Measurements from ENCODE around the gene ENPP5. TPM values are rescaled to one million over a fixed set of nuclear protein-coding genes. Genes with fewer than 3 reads are reported as not detected.

The ENPP5 gene
- total RNA-seq, 2 donors from 2014 or later: 9.0 to 12.9 TPM

GRCh38 chr6:46215777-46216176 is 45.0 kb upstream of the ENPP5 start:
- H3K27me3 ChIP-seq (ENCODE audit: control insufficient read depth, insufficient read depth, low read length, poor library complexity, severe bottlenecking): peaks cover 6% of the 10 kb centered on the region
- TF ChIP-seq CTCF (conservative IDR thresholded peaks at IDR 0.05): no peak
- no peak for DNase-seq
- H3K9ac ChIP-seq (ENCODE audit: extremely low read depth, low read length, poor library complexity, severe bottlenecking): no peak overlapping the region
- Mint-ChIP-seq H3K4me3 (no peak overlapping the region), H3K27me3 (ENCODE audit: insufficient read depth) (peaks cover 22% of the 10 kb centered on the region), H3K9me3 (no peaks in the 10 kb centered on the region), H3K36me3 (ENCODE audit: low read depth) (no peaks in the 10 kb centered on the region), H3K4me1 (no peaks in the 10 kb centered on the region), H3K27ac (no peak overlapping the region)
- WGBS, 2 experiments (ENCODE audit: insufficient coverage in 1 of 2, insufficient read length in 1 of 2): 89 to 92% methylated on average over 4 of the region's 4 CpGs
- no peak overlapping the region for H3K4me3 ChIP-seq (ENCODE audit: low read length)
- no peaks in the 10 kb centered on the region for H3K4me1 ChIP-seq (ENCODE audit: control insufficient read depth, insufficient read depth, low read length)
- no peaks in the 10 kb centered on the region for H3K9me3 ChIP-seq (ENCODE audit: control insufficient read depth, low read length)
- no peaks in the 10 kb centered on the region for H3K36me3 ChIP-seq (ENCODE audit: control insufficient read depth, insufficient read depth, low read length)
- no peak overlapping the region for H3K27ac ChIP-seq (ENCODE audit: low read depth, low read length)

- Histone ChIP-seq H3K4me3 (ENCODE audit: low read length) (no peak overlapping the region), H3K9ac (ENCODE audit: extremely low read depth, low read length, poor library complexity, severe bottlenecking) (no peak overlapping the region), H3K9me3 (ENCODE audit: control insufficient read depth, low read length) (no peaks in the 10 kb centered on the region), H3K27me3 (ENCODE audit: control insufficient read depth, insufficient read depth, low read length, poor library complexity, severe bottlenecking) (peaks cover 6% of the 10 kb centered on the region), H3K4me1 (ENCODE audit: control insufficient read depth, insufficient read depth, low read length) (no peaks in the 10 kb centered on the region), H3K36me3 (ENCODE audit: control insufficient read depth, insufficient read depth, low read length) (no peaks in the 10 kb centered on the region), H3K27ac (ENCODE audit: low read depth, low read length) (no peak overlapping the region)
- WGBS, 2 experiments (ENCODE audit: insufficient coverage in 1 of 2, insufficient read length in 1 of 2): 77 to 79% methylated on average over 6 of the region's 6 CpGs
- H3K4me3 Mint-ChIP-seq: no peak overlapping the region
- H3K4me1 Mint-ChIP-seq: no peaks in the 10 kb centered on the region
- DNase-seq: no peak
- H3K36me3 Mint-ChIP-seq (ENCODE audit: low read depth): no peaks in the 10 kb centered on the region
- no peak overlapping the region for H3K27ac Mint-ChIP-seq
- peaks cover 22% of the 10 kb centered on the region for H3K27me3 Mint-ChIP-seq (ENCODE audit: insufficient read depth)
- no peaks in the 10 kb centered on the region for H3K9me3 Mint-ChIP-seq
- TF ChIP-seq CTCF (conservative IDR thresholded peaks at IDR 0.05): no peak
These were observed 44.4 kb upstream of the ENPP5 start for GRCh38 chr6:46215213-46215612.

- WGBS, 2 experiments (ENCODE audit: insufficient coverage in 1 of 2, insufficient read length in 1 of 2): 96% methylated on average over 1 of the region's 1 CpG; no CpG with 5 or more reads in 1 of the 2 experiments
- H3K4me3 ChIP-seq (ENCODE audit: low read length): no peak overlapping the region
- no peak for DNase-seq
- peaks cover 28% of the 10 kb centered on the region for H3K27me3 ChIP-seq (ENCODE audit: control insufficient read depth, insufficient read depth, low read length, poor library complexity, severe bottlenecking)
- Mint-ChIP-seq H3K4me1 (no peaks in the 10 kb centered on the region), H3K36me3 (ENCODE audit: low read depth) (no peaks in the 10 kb centered on the region), H3K9me3 (no peaks in the 10 kb centered on the region), H3K4me3 (no peak overlapping the region), H3K27me3 (ENCODE audit: insufficient read depth) (peaks cover 31% of the 10 kb centered on the region), H3K27ac (no peak overlapping the region)
- no peaks in the 10 kb centered on the region for H3K4me1 ChIP-seq (ENCODE audit: control insufficient read depth, insufficient read depth, low read length)
- no peaks in the 10 kb centered on the region for H3K9me3 ChIP-seq (ENCODE audit: control insufficient read depth, low read length)
- no peaks in the 10 kb centered on the region for H3K36me3 ChIP-seq (ENCODE audit: control insufficient read depth, insufficient read depth, low read length)
- no peak for TF ChIP-seq CTCF (conservative IDR thresholded peaks at IDR 0.05)
- no peak overlapping the region for H3K27ac ChIP-seq (ENCODE audit: low read depth, low read length)
- H3K9ac ChIP-seq (ENCODE audit: extremely low read depth, low read length, poor library complexity, severe bottlenecking): no peak overlapping the region
These were observed 41.1 kb upstream of the ENPP5 start for GRCh38 chr6:46211917-46212316.
